Measurements from ENCODE around the gene NT5C. TPM values are rescaled to one million over a fixed set of nuclear protein-coding genes. Genes with fewer than 3 reads are reported as not detected.
"Not testable (repeated sequence)": the region's sequence is repeated elsewhere in the genome, so short reads cannot be mapped to it uniquely, and the experiment has no call there.

The NT5C gene
- total and polyA plus RNA-seq, 12 donors, result 17.1 to 71.7 (median 23.6) TPM

DNA sequence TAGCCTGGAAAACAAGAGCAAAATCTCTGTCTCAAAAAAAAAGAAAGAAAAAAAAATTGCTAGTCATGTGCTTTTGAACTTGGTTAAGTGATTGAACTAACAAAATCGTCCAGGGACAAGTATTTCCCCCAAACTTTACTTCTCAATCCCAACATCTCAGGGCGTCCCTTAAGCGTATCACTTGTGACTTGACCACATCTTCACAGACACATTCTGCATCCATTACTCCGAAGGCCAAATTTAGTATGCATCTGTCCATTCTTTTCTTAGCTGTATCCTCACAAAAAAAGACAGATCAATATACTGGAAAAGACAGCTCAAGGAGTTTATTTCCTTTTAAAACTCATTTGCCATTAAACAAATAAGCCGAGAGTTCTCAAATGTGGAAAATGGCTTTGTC lies 28.7 kb upstream of the NT5C start:
- Histone ChIP-seq H3K4me1 (peaks cover 0 to under 1% (median 0%) of the 10 kb centered on the region in 9 donors), H3K4me3 (no peak overlapping the region), H3K27me3 (no peaks in the 10 kb centered on the region), H3K27ac (no peak overlapping the region), H3K36me3 (peaks cover 0 to 35% (median 15%) of the 10 kb centered on the region in 9 donors), H3K9me3 (no peaks in the 10 kb centered on the region)
- DNase-seq, result no peak
- TF ChIP-seq, protein P1, sequence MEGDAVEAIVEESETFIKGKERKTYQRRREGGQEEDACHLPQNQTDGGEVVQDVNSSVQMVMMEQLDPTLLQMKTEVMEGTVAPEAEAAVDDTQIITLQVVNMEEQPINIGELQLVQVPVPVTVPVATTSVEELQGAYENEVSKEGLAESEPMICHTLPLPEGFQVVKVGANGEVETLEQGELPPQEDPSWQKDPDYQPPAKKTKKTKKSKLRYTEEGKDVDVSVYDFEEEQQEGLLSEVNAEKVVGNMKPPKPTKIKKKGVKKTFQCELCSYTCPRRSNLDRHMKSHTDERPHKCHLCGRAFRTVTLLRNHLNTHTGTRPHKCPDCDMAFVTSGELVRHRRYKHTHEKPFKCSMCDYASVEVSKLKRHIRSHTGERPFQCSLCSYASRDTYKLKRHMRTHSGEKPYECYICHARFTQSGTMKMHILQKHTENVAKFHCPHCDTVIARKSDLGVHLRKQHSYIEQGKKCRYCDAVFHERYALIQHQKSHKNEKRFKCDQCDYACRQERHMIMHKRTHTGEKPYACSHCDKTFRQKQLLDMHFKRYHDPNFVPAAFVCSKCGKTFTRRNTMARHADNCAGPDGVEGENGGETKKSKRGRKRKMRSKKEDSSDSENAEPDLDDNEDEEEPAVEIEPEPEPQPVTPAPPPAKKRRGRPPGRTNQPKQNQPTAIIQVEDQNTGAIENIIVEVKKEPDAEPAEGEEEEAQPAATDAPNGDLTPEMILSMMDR (IDR thresholded peaks at IDR 0.05), result no peak
- intact Hi-C loops (cut with DNase I), result loop anchor here in 2 of 10 donors (10.0 kb wide), 2 partner anchors 45 to 95 kb away; no protein-coding TSS in a partner anchor
- ATAC-seq, result no peak
- 92 to 95% methylated on average over 5 of the region's 5 CpGs for WGBS, 2 donors

DNA sequence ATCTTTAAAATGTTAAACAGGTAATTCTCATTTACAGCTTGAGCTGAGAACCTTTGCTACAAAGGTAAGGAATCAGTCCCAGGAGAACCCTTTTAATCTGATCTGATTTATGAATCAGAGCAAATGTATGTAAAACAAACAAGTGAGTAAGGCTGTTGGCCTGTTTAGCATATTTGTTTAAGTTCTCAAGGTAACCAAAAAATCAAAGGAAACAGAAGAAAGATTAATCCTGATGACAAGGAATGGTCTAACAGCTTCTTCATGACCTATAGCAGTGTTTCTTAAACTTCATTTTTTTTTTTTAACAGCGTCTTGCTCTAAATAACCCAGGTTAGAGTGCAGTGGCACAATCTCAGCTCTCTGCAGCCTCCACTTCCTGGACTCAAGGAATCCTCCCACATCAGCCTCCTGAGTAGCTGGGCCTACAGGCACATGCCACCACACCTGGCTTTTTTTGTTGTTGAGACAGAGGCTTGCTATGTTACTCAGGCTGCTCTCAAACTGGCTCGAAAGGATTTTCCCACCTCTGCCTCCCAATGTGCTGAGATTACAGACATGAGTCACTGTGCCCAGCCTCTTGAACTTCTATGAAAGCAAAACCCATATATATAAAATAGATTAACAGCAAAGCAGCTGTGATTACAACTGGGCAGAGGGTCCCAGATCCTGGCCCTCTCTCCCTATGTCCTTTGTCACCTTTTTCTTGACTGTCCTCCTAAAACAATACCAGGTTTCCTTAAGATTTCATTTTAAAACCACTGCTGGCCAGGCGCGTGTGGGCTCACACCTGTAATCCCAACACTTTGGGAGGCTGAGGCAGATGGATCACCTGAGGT lies 27.9 kb upstream of the NT5C start:
- TF ChIP-seq, protein P1 (IDR thresholded peaks at IDR 0.05), result no peak
- WGBS, 2 donors, result 93 to 96% methylated on average over 4 of the region's 4 CpGs
- H3K27ac ChIP-seq, result no peak overlapping the region
- H3K4me1 ChIP-seq, result peaks cover 0 to 7% (median 0%) of the 10 kb centered on the region in 9 donors
- intact Hi-C loops (cut with DNase I), result loop anchor here in 2 of 10 donors (10.0 kb wide), 2 partner anchors 45 to 95 kb away; no protein-coding TSS in a partner anchor
- H3K4me3 ChIP-seq, result no peak overlapping the region
- peaks cover 0 to 27% (median 9%) of the 10 kb centered on the region in 9 donors for H3K36me3 ChIP-seq
- H3K9me3 ChIP-seq, result no peaks in the 10 kb centered on the region
- H3K27me3 ChIP-seq, result no peaks in the 10 kb centered on the region
- no peak for DNase-seq
- no peak for ATAC-seq

DNA sequence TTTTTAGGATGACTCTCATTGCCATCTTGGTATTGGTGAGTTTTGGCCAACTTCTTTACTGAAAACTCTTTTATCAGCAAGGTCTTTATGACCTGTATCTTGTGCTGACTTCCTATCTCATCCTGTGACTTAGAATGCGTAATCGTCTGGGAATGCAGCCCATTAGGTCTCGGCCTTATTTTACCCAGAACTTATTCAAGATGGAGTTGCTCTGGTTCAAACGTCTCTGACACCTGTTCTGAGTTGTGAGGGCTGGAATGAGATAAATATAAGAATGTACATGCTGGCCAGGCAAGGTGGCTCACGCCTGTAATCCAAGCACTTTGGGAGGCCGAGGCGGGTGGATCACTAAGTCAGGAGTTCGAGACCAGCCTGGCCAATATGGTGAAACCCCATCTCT lies 26.9 kb upstream of the NT5C start:
- Histone ChIP-seq H3K36me3 (peaks cover 0 to 18% (median 3%) of the 10 kb centered on the region in 9 donors), H3K4me1 (peaks cover 0 to 10% (median 4%) of the 10 kb centered on the region in 9 donors)
- H3K27me3 ChIP-seq; intact Hi-C loops (cut with DNase I); ATAC-seq; DNase-seq; H3K9me3 ChIP-seq; H3K4me3 ChIP-seq; H3K27ac ChIP-seq: not testable (repeated sequence)
- WGBS, 2 donors, result 92 to 93% methylated on average over 8 of the region's 8 CpGs

DNA sequence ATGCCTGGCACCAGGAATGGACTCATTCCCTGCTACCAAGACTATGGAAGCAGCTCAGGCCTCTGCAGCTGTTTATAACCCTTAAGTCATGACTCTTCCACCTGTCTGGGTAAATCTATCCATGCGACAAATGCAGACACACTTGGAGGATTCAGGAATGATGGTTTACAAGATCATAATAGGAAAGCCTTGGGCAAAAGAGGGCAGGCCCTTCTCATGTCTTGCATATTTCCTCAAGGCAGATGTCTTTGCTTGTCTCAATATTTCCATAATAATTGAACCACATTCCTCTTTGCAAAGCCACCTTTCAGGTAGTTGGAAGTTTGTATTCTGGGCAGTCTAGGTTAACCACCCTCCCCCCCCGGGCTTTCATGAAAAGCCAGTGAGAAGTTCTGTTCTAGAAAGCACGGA lies 23.7 kb upstream of the NT5C start:
- intact Hi-C loops (cut with DNase I), result loop anchor here in 1 of 10 donors (2.0 kb wide), 1 partner anchor 28 kb away; the partner anchor contains the start of gene SUMO2
- TF ChIP-seq, protein P1 (IDR thresholded peaks at IDR 0.05), result no peak
- Histone ChIP-seq H3K27me3 (no peaks in the 10 kb centered on the region), H3K27ac (peak overlapping the region in 3 of 10 donors; percentile 10 to 84 (median 81)), H3K4me1 (peaks cover 0 to 26% (median 13%) of the 10 kb centered on the region in 9 donors), H3K36me3 (peaks cover 0 to 12% (median 0%) of the 10 kb centered on the region in 9 donors), H3K4me3 (peak overlapping the region in 4 of 10 donors; percentile 76 to 93 (median 84)), H3K9me3 (no peaks in the 10 kb centered on the region)
- DNase-seq, result no peak
- 88 to 93% methylated on average over 3 of the region's 3 CpGs for WGBS, 2 donors
- no peak for ATAC-seq
